H9 (cell line): ENCODE results near the gene LTBP4. TPM values are rescaled to one million over a fixed set of nuclear protein-coding genes. Genes with fewer than 3 reads are reported as not detected.
A peak's percentile ranks its signal among the peaks of the same experiment; 100 is the strongest.

Source experiments
- DNase-seq: peaks from one replicate; pipeline ENCODE4 v3.0.0-alpha.2; 2017
- H2AFZ ChIP-seq: one replicate; pipeline ENCODE4 v1.6.1; 2013; ENCODE audit warnings: mild to moderate bottlenecking, low read length, control low read depth, moderate library complexity
- H2AK5ac ChIP-seq: 2 replicates; pipeline ENCODE4 v1.6.1; 2013; ENCODE audit warnings: low read length, control low read depth, mixed read lengths; ENCODE audit not compliant: insufficient read length
- H2BK120ac ChIP-seq: one replicate; pipeline ENCODE4 v1.6.1; 2013; ENCODE audit warnings: low read depth, mild to moderate bottlenecking, low read length, control low read depth, inconsistent platforms; ENCODE audit not compliant: poor library complexity, severe bottlenecking
- H2BK12ac ChIP-seq: 2 replicates; pipeline ENCODE4 v1.6.1; 2013; ENCODE audit warnings: low read length, control low read depth, mixed read lengths, low read depth; ENCODE audit not compliant: insufficient read length
- H2BK15ac ChIP-seq: 2 replicates; pipeline ENCODE4 v1.6.1; 2013; ENCODE audit warnings: low read depth, low read length, control low read depth
- H2BK20ac ChIP-seq: one replicate; pipeline ENCODE4 v1.6.1; 2013; ENCODE audit warnings: low read depth, mild to moderate bottlenecking, low read length, control low read depth, inconsistent platforms; ENCODE audit not compliant: poor library complexity, severe bottlenecking
- H2BK5ac ChIP-seq: 2 replicates; pipeline ENCODE4 v1.6.1; 2013; ENCODE audit warnings: low read length, control low read depth, mixed read lengths; ENCODE audit not compliant: insufficient read length
- H3K14ac ChIP-seq: 2 replicates; pipeline ENCODE4 v1.6.1; 2013; ENCODE audit warnings: low read length, control low read depth; ENCODE audit not compliant: insufficient read depth
- H3K18ac ChIP-seq: 2 replicates; pipeline ENCODE4 v1.6.1; 2013; ENCODE audit warnings: low read depth, mild to moderate bottlenecking, mixed read lengths, low read length, control low read depth; ENCODE audit not compliant: insufficient read length
- H3K23ac ChIP-seq: 2 replicates; pipeline ENCODE4 v1.6.1; 2013; ENCODE audit warnings: low read length, control low read depth, mixed read lengths, low read depth; ENCODE audit not compliant: insufficient read length
- H3K23me2 ChIP-seq: 2 replicates; pipeline ENCODE4 v1.6.1; 2013; ENCODE audit warnings: low read depth, mild to moderate bottlenecking, mixed read lengths, low read length, control low read depth; ENCODE audit not compliant: insufficient read length, poor library complexity, severe bottlenecking
- H3K27ac ChIP-seq: 2 replicates; pipeline ENCODE4 v1.5.1; 2013; ENCODE audit warnings: low read length, control low read depth, mixed read lengths, low read depth; ENCODE audit not compliant: insufficient read length
- H3K27me3 ChIP-seq: 2 replicates; pipeline ENCODE4 v1.6.1; 2013; ENCODE audit warnings: low read length, control low read depth, inconsistent platforms; ENCODE audit not compliant: insufficient read depth
- H3K4ac ChIP-seq: 2 replicates; pipeline ENCODE4 v1.6.1; 2013; ENCODE audit warnings: low read depth, mild to moderate bottlenecking, control low read depth, inconsistent platforms, low read length, moderate library complexity
- H3K4me1 ChIP-seq: 2 replicates; pipeline ENCODE4 v1.6.1; 2013; ENCODE audit warnings: low read length, control low read depth, inconsistent platforms; ENCODE audit not compliant: insufficient read depth
- H3K4me2 ChIP-seq: 2 replicates; pipeline ENCODE4 v1.6.1; 2013; ENCODE audit warnings: low read length, control low read depth, mixed read lengths; ENCODE audit not compliant: insufficient read length, insufficient read depth
- H3K56ac ChIP-seq: 2 replicates; pipeline ENCODE4 v1.6.1; 2013; ENCODE audit warnings: low read depth, mild to moderate bottlenecking, mixed read lengths, low read length, control low read depth; ENCODE audit not compliant: insufficient read length
- H3K79me1 ChIP-seq: 2 replicates; pipeline ENCODE4 v1.6.1; 2013; ENCODE audit warnings: low read depth, mild to moderate bottlenecking, moderate library complexity, low read length, control low read depth, inconsistent platforms; ENCODE audit not compliant: insufficient read depth, poor library complexity, severe bottlenecking
- H3K79me2 ChIP-seq: 2 replicates; pipeline ENCODE4 v1.6.1; 2013; ENCODE audit warnings: low read length, control low read depth, inconsistent platforms; ENCODE audit not compliant: insufficient read depth
- H3K9ac ChIP-seq: 2 replicates; pipeline ENCODE4 v1.6.1; 2013; ENCODE audit warnings: low read length, control low read depth, mixed read lengths; ENCODE audit not compliant: insufficient read length; ENCODE audit errors: extremely low read depth
- H3K9me3 ChIP-seq: one replicate; pipeline ENCODE4 v1.6.1; 2013; ENCODE audit warnings: low read depth, low read length, inconsistent platforms; ENCODE audit not compliant: control insufficient read depth
- H3T11ph ChIP-seq: one replicate; pipeline ENCODE4 v1.6.1; 2013; ENCODE audit warnings: mild to moderate bottlenecking, low read length, control low read depth, inconsistent platforms
- H4K20me1 ChIP-seq: one replicate; pipeline ENCODE4 v1.6.1; 2013; ENCODE audit not compliant: control insufficient read depth, insufficient read length, insufficient read depth
- H4K5ac ChIP-seq: 2 replicates; pipeline ENCODE4 v1.6.1; 2013; ENCODE audit warnings: low read depth, mild to moderate bottlenecking, mixed read lengths, low read length, control low read depth; ENCODE audit not compliant: insufficient read length
- H4K8ac ChIP-seq: replicated peaks from 2 replicates; pipeline ENCODE4 v1.6.1; 2013; ENCODE audit warnings: low read length, control low read depth, mixed read lengths, low read depth; ENCODE audit not compliant: insufficient read length
- H4K91ac ChIP-seq: 2 replicates; pipeline ENCODE4 v1.6.1; 2013; ENCODE audit warnings: low read depth, mild to moderate bottlenecking, moderate library complexity, mixed read lengths, low read length, control low read depth; ENCODE audit not compliant: insufficient read length
- H3K27ac Mint-ChIP-seq, 3 experiments: 2 replicates in 2 of 3; 3 replicates in 1 of 3; pipeline ENCODE4 v1.8.0; 2020 to 2021; ENCODE audit warnings: mixed read lengths in 3 of 3, mild to moderate bottlenecking in 1 of 3, moderate library complexity in 1 of 3
- H3K27me3 Mint-ChIP-seq: 2 replicates; pipeline ENCODE4 v1.8.0; 2021; ENCODE audit warnings: low read depth, mild to moderate bottlenecking, moderate library complexity, mixed read lengths
- H3K36me3 Mint-ChIP-seq, 3 experiments: 2 replicates in 2 of 3; 3 replicates in 1 of 3; pipeline ENCODE4 v1.8.0; 2020 to 2021; ENCODE audit warnings: low read depth in 3 of 3, mixed read lengths in 3 of 3; ENCODE audit not compliant: insufficient read depth in 1 of 3
- H3K4me1 Mint-ChIP-seq, 2 experiments: 2 replicates each; pipeline ENCODE4 v1.8.0; 2020; ENCODE audit warnings: mixed read lengths in 2 of 2
- H3K4me3 Mint-ChIP-seq, 2 experiments: 2 replicates in 1 of 2; 3 replicates in 1 of 2; pipeline ENCODE4 v1.8.0; 2020 to 2021; ENCODE audit warnings: mild to moderate bottlenecking in 2 of 2, mixed read lengths in 2 of 2, moderate library complexity in 1 of 2
- H3K9me3 Mint-ChIP-seq, 2 experiments: 2 replicates in 1 of 2; 3 replicates in 1 of 2; pipeline ENCODE4 v1.8.0; 2020; ENCODE audit warnings: mild to moderate bottlenecking in 2 of 2, mixed read lengths in 2 of 2, moderate library complexity in 1 of 2
- WGBS: extraction: QIAGEN DNeasy Blood & Tissue Kit; methylation state at CpG from one replicate; pipeline ENCODE4 v1.1.7; 2013; ENCODE audit warnings: missing lambda C conversion rate, low lambda C conversion rate, mixed read lengths; ENCODE audit not compliant: insufficient read length; ENCODE audit errors: extremely low coverage; 5-methylcytosine and 5-hydroxymethylcytosine counted together
- total RNA-seq: library from RNA; stranded (reverse); gene quantifications from 2 replicates; pipeline ENCODE4 v1.2.1, GENCODE V29; 2021
- TF ChIP-seq, protein P1 (sequence below): fragments of 200-600 bp; sonication (generic); conservative IDR thresholded peaks from 3 replicates; pipeline ENCODE4 v1.8.0; 2021; ENCODE audit warnings: antibody characterized with exemption, mild to moderate bottlenecking

The LTBP4 gene
- total RNA-seq, 1 experiment from 2014 or later: 129 TPM

GRCh38 chr19:40576151-40576584, 25.0 kb upstream of the LTBP4 start:
- Histone ChIP-seq H3K9ac (peak overlapping the region; percentile 25), H4K5ac (no peak overlapping the region), H2AK5ac (no peak overlapping the region), H3K14ac (0 out of 2 replicates have a peak overlapping the region, but pooled peaks have one; percentile 21), H3K56ac (no peak overlapping the region), H2BK120ac (no peak overlapping the region), H3K4ac (no peak overlapping the region), H4K91ac (no peak overlapping the region), H3K4me2 (peak overlapping the region; percentile 60), H3K79me2 (no peaks in the 10 kb centered on the region), H4K20me1 (no peaks in the 10 kb centered on the region), H2BK12ac (no peak overlapping the region), H3K27me3 (no peaks in the 10 kb centered on the region), H3K23me2 (peaks cover 9% of the 10 kb centered on the region), H3T11ph (no peak overlapping the region), H3K18ac (no peak overlapping the region), H2BK5ac (no peak overlapping the region), H4K8ac (no peak overlapping the region), H3K27ac (no peak overlapping the region), H2BK15ac (no peak overlapping the region), H3K23ac (no peak overlapping the region), H2BK20ac (no peak overlapping the region), H2AFZ (no peak overlapping the region), H3K9me3 (no peaks in the 10 kb centered on the region), H3K79me1 (no peaks in the 10 kb centered on the region), H3K4me1 (peaks cover 4% of the 10 kb centered on the region; the same call in 1 of the 2 replicates)
- H3K4me3 Mint-ChIP-seq: peak overlapping the region; percentile 85 to 95
- peaks cover 16 to 21% of the 10 kb centered on the region in 2 experiments for H3K4me1 Mint-ChIP-seq
- peaks cover 3% of the 10 kb centered on the region; the same call in 1 of the 2 replicates for H3K27me3 Mint-ChIP-seq
- peak; percentile 60 for DNase-seq
- TF ChIP-seq, protein P1, sequence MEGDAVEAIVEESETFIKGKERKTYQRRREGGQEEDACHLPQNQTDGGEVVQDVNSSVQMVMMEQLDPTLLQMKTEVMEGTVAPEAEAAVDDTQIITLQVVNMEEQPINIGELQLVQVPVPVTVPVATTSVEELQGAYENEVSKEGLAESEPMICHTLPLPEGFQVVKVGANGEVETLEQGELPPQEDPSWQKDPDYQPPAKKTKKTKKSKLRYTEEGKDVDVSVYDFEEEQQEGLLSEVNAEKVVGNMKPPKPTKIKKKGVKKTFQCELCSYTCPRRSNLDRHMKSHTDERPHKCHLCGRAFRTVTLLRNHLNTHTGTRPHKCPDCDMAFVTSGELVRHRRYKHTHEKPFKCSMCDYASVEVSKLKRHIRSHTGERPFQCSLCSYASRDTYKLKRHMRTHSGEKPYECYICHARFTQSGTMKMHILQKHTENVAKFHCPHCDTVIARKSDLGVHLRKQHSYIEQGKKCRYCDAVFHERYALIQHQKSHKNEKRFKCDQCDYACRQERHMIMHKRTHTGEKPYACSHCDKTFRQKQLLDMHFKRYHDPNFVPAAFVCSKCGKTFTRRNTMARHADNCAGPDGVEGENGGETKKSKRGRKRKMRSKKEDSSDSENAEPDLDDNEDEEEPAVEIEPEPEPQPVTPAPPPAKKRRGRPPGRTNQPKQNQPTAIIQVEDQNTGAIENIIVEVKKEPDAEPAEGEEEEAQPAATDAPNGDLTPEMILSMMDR: no peak
- H3K36me3 Mint-ChIP-seq: peaks cover 6 to 22% (median 16%) of the 10 kb centered on the region in 3 experiments
- H3K9me3 Mint-ChIP-seq: no peaks in the 10 kb centered on the region
- no peak overlapping the region; a peak in 1 of 7 replicates for H3K27ac Mint-ChIP-seq
- no CpG with 5 or more reads among the region's 22 CpGs for WGBS
